Kidney (tissue), 14 donors: ENCODE results near the gene IL17A. TPM values are rescaled to one million over a fixed set of nuclear protein-coding genes. Genes with fewer than 3 reads are reported as not detected.

Experiments
- DNase-seq, 5 donors: peaks; one replicate each; pipeline ENCODE4 v3.0.0-alpha.2; 2013 to 2020
- FAIRE-seq: peaks from 2 replicates; lab custom pipeline; 2012; peaks lifted over from hg19 to GRCh38; lab: Jason Lieb, UNC
- H3K27ac ChIP-seq, 2 donors: one replicate each; pipeline ENCODE4 v1.7.0; 2013; ENCODE audit warnings: low read depth in 2 of 2, low read length in 2 of 2, inconsistent platforms in 1 of 2
- H3K27me3 ChIP-seq: one replicate; pipeline ENCODE4 v1.7.1; 2013; ENCODE audit warnings: low read length, inconsistent platforms; ENCODE audit not compliant: control insufficient read depth, insufficient read depth
- H3K36me3 ChIP-seq, 3 donors: one replicate each; pipeline versions ENCODE4 v1.7.0 to v1.7.1; 2013; ENCODE audit warnings: low read length in 3 of 3, control low read depth in 1 of 3, inconsistent platforms in 1 of 3; ENCODE audit not compliant: insufficient read depth in 3 of 3, control insufficient read depth in 2 of 3
- H3K4me1 ChIP-seq, 3 donors: one replicate each; pipeline versions ENCODE4 v1.7.0 to v1.7.1; 2013; ENCODE audit warnings: low read length in 3 of 3, inconsistent platforms in 1 of 3, low read depth in 1 of 3; ENCODE audit not compliant: control insufficient read depth in 2 of 3, insufficient read depth in 2 of 3
- H3K4me3 ChIP-seq, 3 donors: one replicate each; pipeline versions ENCODE4 v1.7.0 to v1.8.1; 2013; ENCODE audit warnings: low read length in 3 of 3, control low read depth in 1 of 3, inconsistent platforms in 1 of 3
- H3K9ac ChIP-seq, 3 donors: one replicate each; pipeline versions ENCODE4 v1.7.0 to v1.7.1; 2013; ENCODE audit warnings: low read length in 3 of 3, control low read depth in 1 of 3, inconsistent platforms in 1 of 3
- H3K9me3 ChIP-seq, 3 donors: one replicate each; pipeline versions ENCODE4 v1.7.0 to v1.7.1; 2013; ENCODE audit warnings: low read length in 3 of 3, control low read depth in 1 of 3, inconsistent platforms in 1 of 3; ENCODE audit not compliant: control insufficient read depth in 2 of 3, insufficient read depth in 1 of 3
- CTCF ChIP-seq: IDR thresholded peaks from 3 replicates; pipeline ENCODE4 v1.5.1; 2012; ENCODE audit warnings: mild to moderate bottlenecking, moderate library complexity, borderline replicate concordance; ENCODE audit not compliant: insufficient read depth; ENCODE audit errors: extremely low read depth
- intact Hi-C: fragments of 100-400 bp; cut with DNase I; formaldehyde crosslinking; loops from one replicate; pipeline ENCODE4 v1.11.1; 2022
- polyA plus RNA-seq: library from polyadenylated mRNA; stranded (reverse); fragments of 350-450 nt; fragmentation: Illumina TruSeq; extraction: RNeasy Lipid Tissue Mini Kit (QIAGEN cat#74804); gene quantifications from one replicate; pipeline ENCODE4 v1.2.3, GENCODE V29; 2014; ENCODE audit warnings: low read depth, low replicate concordance; ENCODE audit not compliant: insufficient read depth
- total RNA-seq: library from RNA; stranded (reverse); fragmentation: NEBNext Ultra II Directional; extraction: Animal tissue kit (Norgen Biotek cat#: 25700); gene quantifications from one replicate; pipeline ENCODE4 v1.2.1, GENCODE V29; 2021
- donor health status: control.
- donor health status: control.
- donor health status: control.
- donor health status: control.
- donor health status: control.
- donor health status: DM: yes; HTN: yes; CAD: no.
- donor health status: Normal renal cell carcinoma (clear cell type).

IL17A gene
- total and polyA plus RNA-seq, 2 donors from 2014 or later: not detected

GRCh38 chr6:52143551-52143950 is 42.6 kb upstream of the IL17A start:
- intact Hi-C loops: no loop called here
- H3K27me3 ChIP-seq: no peaks in the 10 kb centered on the region
- no peak for TF ChIP-seq CTCF

GRCh38 chr6:52144196-52145076 is 41.7 kb upstream of the IL17A start:
- Histone ChIP-seq H3K27me3 (no peaks in the 10 kb centered on the region), H3K9ac (no peak overlapping the region), H3K4me1 (peaks cover 0 to 6% (median 0%) of the 10 kb centered on the region in 3 donors), H3K4me3 (no peak overlapping the region), H3K9me3 (no peaks in the 10 kb centered on the region), H3K27ac (no peak overlapping the region), H3K36me3 (no peaks in the 10 kb centered on the region)
- DNase-seq (no peak), FAIRE-seq (no peak)
- no peak for TF ChIP-seq CTCF
- intact Hi-C loops: no loop called here

More at GRCh38 chr6:52143551-52143950, 42.6 kb upstream of the IL17A start:
- no peaks in the 10 kb centered on the region for H3K9me3 ChIP-seq
- H3K27ac ChIP-seq: no peak overlapping the region
- H3K36me3 ChIP-seq: no peaks in the 10 kb centered on the region
- FAIRE-seq: no peak
- H3K4me3 ChIP-seq: no peak overlapping the region
- H3K4me1 ChIP-seq: peaks cover 0 to 9% (median 0%) of the 10 kb centered on the region in 3 donors
- no peak for DNase-seq
- no peak overlapping the region for H3K9ac ChIP-seq

GRCh38 chr6:52146851-52147445 is 39.2 kb upstream of the IL17A start:
- no peaks in the 10 kb centered on the region for H3K36me3 ChIP-seq
- no peak overlapping the region for H3K4me3 ChIP-seq
- no peak for FAIRE-seq
- H3K27ac ChIP-seq: no peak overlapping the region
- no peaks in the 10 kb centered on the region for H3K9me3 ChIP-seq
- intact Hi-C loops: no loop called here
- no peak overlapping the region for H3K9ac ChIP-seq
- DNase-seq: no peak
- no peaks in the 10 kb centered on the region for H3K4me1 ChIP-seq
- H3K27me3 ChIP-seq: no peaks in the 10 kb centered on the region
- TF ChIP-seq CTCF: no peak
